Heart left ventricle (tissue), 13 donors: ENCODE measurements around the gene SOBP.

ENCODE experiments used
- POLR2A ChIP-seq, 2 donors: fragments of 450-650 bp; IDR thresholded peaks; one replicate each; pipeline ENCODE4 v1.6.1; 2017; ENCODE audit warnings: antibody characterized with exemption in 2 of 2, mild to moderate bottlenecking in 2 of 2, moderate library complexity in 2 of 2
- TF ChIP-seq, protein P1 (sequence below), 12 donors: fragments of 200-600 bp; sonication (generic) in 4 of 12; IDR thresholded peaks; one replicate each; pipeline versions ENCODE4 v1.5.0 to v1.8.0; 2018 to 2022; ENCODE audit warnings: antibody characterized with exemption in 12 of 12, mild to moderate bottlenecking in 5 of 12
- donor health status: ischemic (EF 13 %, LVEDD 7.1; RV severe dilation, severe dysfunction).
- donor health status: DM: no; HTN: yes; CAD: no.
- donor health status: DM: no; HTN: no; CAD: no.
- donor health status: ischemic (EF 25% LVEDD 6.9; RV normal size, moderate dysfunction).
- donor health status: ischemic (EF 25% LVEDD 5.7; RV mildly dilated, moderate dysfunction).
- donor health status: ischemic (EF 35%, LVEDD 5.7; RV mildly dilated, moderate dysfunction).
- donor health status: nonischemic (EF 11% LVEDD 7.7; RV severe dilation, severe dysfunction).
- donor health status: DM: yes; HTN: yes; CAD: no.
- donor health status: PGD.
- donor health status: ischemic (EF 29% LVEDD 5.4; RV normal size, mild dysfunction).
- donor health status: nonischemic (EF 23%, LVEDD 6.1; RV moderate dilation, normal function).

DNA sequence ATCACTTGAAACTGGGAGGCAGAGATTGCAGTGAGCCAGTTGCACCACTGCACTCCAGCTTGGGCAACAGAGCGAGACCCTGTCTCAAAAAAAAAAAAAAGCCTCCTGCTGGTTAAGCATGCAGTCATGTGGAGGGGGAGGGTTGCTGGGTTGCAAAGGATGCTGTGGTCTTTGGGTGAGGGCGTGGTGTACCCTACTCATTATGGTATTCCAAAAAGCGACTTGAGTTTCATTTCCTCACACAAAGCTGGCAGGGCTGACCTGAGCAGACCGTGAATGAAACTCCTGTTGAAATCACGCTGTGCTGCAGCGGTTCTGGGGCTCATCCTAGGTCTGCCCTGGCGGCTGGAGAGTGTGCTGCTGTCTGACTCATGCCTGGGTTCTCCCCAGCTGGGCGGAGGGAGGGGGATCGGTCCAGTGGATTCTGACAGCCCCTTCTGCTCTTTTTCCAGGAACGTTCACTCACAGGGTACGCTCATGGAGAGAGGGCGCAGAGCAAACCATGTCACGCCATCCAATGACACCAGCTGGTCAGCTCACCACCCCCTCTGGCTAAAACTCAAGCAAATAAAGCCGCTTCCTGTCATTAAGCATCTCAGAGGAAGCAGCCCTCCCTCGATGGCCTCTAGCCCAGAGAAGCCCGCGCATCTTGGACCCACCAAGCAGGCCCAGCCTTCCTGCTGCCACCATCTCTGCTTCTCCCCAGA is 168.0 kb downstream of the SOBP start:
- TF ChIP-seq, protein P1, sequence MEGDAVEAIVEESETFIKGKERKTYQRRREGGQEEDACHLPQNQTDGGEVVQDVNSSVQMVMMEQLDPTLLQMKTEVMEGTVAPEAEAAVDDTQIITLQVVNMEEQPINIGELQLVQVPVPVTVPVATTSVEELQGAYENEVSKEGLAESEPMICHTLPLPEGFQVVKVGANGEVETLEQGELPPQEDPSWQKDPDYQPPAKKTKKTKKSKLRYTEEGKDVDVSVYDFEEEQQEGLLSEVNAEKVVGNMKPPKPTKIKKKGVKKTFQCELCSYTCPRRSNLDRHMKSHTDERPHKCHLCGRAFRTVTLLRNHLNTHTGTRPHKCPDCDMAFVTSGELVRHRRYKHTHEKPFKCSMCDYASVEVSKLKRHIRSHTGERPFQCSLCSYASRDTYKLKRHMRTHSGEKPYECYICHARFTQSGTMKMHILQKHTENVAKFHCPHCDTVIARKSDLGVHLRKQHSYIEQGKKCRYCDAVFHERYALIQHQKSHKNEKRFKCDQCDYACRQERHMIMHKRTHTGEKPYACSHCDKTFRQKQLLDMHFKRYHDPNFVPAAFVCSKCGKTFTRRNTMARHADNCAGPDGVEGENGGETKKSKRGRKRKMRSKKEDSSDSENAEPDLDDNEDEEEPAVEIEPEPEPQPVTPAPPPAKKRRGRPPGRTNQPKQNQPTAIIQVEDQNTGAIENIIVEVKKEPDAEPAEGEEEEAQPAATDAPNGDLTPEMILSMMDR (IDR thresholded peaks at IDR 0.05) = peak in 3 of 12 donors; percentile 3 to 19 (median 15)
- TF ChIP-seq POLR2A (IDR thresholded peaks at IDR 0.05) = no peak
